HS-27A (cell line): ENCODE data around the gene SSR4.

Experiments
- DNase-seq: peaks from one replicate; pipeline ENCODE4 v3.0.0-alpha.2; 2012; ENCODE audit warnings: low read depth, missing footprints

Gene SSR4

DNA sequence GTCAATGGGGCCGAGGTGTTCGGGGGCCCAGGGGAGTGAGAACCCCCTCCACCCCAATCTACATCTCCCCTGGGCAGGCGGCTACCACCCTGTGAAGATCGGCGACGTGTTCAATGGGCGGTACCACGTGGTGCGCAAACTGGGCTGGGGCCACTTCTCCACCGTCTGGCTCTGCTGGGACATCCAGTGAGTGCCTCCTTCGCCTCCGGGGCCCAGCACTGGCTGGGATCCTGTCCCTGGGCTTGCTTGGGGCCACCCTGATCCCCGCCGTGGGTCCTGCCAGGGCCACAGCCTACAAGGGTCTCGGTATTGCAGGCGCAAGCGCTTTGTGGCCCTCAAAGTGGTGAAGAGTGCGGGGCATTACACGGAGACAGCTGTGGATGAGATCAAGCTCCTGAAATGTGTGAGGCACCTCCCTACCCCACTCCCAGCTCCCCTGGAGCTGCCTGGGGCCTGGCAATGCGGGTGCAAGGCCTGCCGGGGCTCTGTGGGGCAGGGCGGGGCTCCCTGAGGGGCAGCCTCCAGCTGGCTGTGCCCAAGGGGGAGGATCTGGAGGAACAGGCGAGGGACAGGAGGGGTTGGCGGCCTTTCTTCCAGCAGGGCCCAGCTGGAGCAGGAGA lies 12.9 kb upstream of the SSR4 start:
- DNase-seq, result no peak

DNA sequence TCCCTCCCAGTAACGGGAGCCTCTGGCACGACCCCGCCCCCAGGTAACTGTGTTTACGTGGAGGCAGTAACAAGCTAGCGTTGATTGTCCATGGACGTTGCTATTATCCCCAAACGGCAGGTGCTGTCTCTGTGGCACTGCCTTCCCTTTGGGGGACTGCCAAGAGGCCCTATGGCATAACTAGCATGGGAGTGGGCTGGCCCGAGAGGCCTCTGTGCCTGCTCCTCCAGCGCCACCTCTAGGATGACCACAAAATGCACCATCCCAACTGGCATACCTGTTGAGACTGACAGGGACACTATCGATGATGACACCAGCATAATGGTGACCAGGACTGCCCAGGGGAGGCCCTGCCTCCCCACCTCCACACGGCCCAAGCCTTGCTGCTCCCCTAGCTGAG lies 12.2 kb upstream of the SSR4 start:
- DNase-seq, result no peak

DNA sequence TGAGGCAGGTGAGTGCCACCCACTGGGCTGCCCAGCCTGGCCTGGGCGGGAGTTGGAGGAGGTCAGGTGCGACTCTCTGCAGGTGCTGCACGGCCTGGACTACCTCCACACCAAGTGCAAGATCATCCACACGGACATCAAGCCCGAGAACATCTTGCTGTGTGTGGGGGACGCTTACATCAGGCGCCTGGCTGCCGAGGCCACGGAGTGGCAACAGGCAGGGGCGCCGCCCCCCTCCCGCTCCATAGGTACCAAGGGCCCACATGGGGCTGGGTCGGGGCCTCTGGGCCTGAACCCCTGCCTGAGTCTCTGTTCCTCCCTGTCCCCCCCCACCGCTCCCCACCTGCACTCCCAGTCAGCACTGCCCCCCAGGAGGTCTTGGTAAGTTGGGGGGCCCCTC lies 11.6 kb upstream of the SSR4 start:
- no peak for DNase-seq

DNA sequence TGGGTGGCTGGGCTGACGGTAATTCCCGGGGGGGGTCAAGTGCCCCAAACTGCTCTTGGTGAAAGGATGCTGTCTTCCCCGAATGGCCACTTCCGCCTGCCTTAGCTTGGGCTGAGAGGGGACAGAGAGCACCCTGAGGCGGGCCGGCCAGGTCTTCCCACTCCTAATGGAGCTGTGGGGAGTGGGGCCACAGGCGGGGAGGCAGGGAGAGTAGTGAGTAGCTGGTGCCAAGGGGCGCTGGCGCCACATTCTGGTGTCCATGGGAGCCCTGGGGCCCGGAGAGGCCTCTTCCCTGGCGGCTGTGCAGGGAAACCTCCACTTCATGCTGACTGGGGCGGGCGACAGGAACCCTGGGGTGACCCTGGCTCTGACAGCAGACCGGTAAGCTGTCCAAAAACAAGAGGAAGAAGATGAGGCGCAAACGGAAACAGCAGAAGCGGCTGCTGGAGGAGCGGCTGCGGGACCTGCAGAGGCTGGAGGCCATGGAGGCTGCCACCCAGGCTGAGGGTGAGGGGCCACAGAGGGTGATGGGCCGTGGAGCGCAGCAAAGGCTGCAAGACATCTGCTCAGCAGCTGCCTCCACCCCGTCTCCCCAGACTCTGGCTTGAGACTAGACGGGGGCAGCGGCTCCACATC lies 11.0 kb upstream of the SSR4 start:
- DNase-seq, result no peak

DNA sequence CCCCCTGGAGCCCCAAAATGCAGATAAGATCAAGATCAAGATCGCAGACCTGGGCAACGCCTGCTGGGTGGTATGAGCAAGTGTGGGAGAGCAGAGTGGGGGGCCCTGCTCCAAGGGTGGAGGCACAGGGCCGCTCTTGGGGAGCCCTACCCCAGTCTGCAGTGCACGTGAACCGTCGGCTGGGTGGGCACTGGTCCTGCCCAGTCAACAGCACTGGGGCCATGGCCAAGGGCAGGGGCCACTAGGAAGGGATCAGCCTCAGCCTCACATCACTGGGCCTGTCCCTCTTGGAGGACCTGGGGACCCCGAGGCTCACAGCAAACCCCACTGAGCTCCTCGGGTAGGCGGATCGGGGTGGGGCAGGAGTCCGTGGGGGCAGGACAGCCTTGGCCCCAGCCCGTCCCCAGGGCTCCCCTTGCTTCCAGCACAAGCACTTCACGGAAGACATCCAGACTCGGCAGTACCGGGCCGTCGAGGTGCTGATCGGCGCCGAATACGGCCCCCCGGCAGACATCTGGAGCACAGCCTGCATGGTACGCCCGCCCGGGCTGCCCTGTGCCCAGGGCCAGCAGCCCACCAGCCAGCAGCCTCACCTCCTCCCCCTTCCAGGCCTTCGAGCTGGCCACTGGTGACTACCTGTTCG lies 10.0 kb upstream of the SSR4 start:
- DNase-seq, result no peak

DNA sequence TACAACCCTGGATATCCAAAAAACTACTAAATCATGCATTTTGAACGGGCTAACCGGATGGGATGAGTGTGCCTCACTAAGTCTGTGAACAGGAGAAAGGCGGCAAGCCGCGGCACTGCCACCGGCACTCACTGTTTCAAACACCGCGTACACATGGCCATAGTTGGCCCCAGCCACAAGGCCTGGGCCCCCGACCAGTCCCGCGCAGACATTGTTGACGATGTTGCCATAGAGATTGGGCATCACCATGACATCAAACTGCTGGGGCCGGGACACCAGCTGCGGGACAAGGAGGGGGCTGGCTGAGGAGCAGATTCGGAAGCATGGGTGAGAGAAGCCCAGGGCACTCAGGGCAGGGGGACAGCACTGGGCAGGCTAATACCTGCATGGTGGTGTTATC lies 7.8 kb upstream of the SSR4 start:
- no peak for DNase-seq

DNA sequence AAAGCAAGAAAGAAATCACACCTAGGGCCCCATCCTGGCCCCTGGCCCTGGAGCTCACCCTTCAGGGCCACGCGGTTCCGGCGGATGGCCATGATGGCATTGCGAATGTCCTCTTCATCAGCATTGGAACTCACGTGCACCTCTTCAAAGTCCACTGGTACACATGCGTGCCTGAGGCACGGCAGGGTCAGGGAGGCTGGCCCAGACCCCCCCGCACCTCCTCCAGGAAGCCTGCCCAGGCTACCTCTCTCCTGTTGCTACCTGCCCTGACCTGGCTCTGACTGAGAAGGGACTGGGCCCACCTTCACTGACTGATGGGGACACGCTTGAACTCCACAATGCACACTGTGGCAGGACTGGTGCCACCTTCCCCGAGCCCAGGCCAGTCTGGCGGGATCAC lies 4.8 kb upstream of the SSR4 start:
- no peak for DNase-seq

DNA sequence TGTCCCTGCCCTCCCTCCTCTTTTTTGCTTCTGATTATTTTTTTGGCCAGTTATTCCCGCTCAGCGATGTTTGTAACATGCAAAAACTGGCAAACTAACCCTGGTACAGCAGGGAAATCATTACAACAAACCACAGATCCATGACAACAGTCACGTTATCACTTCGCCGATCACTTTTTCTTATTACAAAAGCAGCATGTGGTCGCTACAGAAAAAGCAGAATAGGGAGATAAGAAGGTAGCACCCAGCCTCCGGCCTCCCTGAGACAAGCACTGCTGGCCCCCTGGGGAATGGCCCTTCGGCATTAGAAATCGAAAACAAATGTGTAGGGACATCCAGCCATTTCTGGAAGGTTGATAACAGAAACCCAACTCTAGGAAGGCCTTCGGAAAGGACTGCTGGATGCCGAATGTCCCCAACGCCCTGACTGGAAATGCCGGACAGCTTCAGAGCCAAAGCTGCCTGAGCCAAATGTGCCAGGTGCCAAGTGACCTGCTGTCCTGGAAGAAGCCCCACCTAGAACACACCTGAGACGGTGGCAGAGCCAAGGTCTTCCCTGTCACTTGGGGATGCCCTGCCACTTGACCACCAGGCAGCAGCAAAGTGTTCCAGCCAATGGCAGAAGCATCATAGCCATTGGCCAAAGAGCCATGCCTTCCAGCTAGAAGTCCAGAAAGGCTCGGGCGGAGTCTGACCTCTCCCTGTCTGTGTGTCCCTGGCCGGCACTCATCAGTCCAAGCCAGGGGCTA lies 3.2 kb upstream of the SSR4 start:
- DNase-seq, result no peak

DNA sequence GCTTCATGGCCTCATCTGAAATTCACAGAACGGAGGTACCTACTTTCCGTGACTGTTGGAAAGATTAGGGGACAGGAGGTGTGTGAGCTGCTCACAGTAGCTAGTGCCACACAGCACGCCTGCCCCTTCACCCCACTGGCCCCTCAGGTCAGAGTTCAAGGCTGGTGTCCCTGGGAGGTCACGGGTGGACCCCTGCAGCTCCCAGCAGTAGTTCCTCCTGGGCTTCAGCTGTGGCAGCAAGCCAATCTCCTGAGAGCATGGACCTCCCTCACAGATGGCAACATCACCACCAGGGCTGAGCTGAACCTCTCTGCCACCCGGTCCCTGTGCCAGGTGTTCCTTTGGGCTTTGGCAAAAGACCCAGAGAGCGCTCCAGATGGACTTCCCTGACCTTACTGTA lies 2.1 kb upstream of the SSR4 start:
- no peak for DNase-seq

DNA sequence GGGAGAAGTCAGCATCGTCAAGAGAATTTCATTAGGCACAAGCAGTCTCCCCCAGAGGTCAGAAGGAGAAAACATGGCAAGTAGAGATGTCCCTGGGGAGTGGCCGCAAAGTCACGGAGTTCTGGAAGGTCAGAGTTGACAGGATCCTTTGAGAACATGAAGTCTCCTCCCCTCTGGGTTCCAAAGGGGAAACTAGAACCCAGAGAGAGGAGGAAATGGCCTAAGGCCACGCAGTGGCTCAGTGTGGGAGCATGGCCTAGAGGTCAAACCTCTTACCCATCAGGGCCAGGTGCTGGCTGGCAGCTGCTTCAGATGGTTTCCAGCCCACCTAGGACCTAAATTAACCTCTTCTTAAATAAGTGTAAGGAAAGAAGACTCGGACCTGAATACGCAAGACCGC lies 1.2 kb upstream of the SSR4 start:
- no peak for DNase-seq

DNA sequence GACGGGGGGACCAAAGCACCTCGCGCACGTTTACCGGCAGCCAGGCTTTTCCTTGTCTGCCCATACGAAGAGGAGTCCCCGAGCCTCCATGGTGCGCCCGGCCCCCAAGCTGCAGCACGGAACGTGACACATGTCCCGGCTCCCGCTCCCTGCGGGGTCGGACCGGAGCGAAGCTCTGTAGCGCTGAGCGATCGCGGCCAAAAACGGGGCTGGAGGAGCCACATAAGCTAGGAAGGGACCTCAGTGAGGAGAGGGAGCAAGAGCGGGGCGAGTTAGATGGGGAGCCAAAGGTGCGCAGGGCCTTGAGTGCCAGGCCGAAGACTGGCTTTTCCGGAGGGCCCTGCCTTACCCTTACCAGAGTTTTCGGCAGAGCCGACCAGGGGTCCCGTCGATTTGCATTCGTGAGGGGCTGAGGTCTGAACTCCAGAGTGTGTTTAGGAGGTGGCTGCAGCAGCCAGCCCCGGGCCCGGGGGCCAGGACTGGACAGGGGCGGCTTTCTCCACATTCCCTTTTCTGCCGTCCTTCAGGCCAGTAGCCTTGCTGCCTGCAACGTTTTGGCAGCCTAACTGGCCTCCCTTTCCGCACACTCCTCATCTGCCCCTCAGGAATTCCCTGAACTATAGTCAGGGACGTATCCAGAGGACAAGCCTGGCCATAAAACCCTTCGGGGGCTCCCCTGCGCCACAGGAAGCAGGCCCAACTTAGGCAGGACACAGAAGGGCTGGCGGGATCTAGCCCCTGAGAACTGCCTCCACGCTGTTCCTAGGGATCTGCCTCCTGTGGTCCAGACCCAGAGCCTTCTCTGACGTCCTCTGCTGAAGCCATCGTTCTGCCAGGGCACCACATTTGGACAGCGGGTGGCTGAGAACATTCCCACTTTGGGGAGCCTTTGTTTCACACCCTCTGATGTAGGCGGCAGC lies 689 bp downstream of the SSR4 start:
- DNase-seq, result no peak

DNA sequence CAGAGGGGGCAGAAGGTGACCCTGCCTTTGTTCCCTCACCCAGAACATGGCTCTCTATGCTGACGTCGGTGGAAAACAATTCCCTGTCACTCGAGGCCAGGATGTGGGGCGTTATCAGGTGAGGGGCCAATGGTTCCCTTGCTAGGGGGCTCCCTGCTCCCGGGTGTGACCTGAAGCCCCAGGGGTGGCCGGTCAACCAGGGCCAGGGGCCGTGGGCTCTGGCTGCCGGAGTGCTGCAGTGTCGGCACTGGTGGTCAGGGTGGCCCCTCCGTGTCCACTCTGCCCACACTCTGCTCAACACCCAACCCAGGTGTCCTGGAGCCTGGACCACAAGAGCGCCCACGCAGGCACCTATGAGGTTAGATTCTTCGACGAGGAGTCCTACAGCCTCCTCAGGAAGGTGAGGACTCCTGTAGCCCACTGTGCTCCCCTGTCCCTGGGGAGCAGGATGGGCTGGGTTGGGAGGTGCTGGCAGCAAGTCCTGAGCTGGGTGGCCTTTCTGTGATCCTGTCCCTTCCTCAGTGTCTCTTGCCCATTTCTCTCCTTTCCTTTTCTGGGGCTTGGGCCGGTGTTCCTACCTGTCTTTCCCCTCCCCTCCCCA lies 3.0 kb downstream of the SSR4 start:
- no peak for DNase-seq

DNA sequence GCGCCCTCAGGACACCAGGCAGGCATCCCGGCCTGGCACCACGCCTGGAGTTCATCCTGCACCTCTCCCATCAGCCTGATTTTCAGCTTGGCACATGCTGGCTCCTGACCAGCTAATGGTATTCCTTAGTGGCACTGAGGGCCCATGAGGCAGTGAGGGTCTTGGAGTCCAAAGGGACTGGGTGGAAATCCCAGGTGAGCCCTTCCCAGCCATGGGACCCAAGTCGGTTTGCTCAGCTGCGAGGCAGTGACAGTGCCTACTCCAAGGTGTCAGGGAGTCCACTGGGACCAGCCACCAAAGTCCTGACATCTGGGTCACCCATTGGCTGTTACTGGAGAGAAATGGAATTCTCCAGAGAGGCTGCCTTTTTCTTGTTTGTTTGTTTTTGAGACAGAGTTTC lies 4.9 kb downstream of the SSR4 start:
- no peak for DNase-seq

DNA sequence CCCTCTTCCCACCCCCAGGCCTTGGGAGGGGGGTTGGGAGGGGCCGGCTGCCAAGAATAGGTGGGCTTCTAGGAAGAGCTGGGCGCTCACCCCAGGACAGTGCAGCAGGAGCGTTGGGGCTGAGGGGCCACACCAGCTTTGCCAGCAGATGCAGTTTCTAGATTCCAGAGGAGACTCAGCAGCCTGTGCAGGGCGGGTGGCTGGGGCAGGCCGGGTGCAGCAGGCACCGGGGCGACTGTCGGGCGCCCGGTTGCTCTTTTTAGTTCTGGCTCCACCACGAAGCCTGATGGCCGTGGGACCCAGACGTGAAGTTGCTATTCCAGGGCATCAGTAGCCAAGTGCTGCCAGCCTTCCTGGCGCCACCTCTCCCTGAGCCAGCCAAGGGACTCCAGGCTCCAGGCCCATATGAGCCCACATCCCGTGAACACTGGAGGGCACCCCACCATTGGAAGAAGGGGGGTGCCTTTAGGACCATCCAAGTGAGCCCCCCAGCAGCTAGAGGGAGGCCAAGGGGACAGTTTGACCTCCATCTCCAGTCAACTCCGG lies 5.8 kb downstream of the SSR4 start:
- DNase-seq, result no peak

DNA sequence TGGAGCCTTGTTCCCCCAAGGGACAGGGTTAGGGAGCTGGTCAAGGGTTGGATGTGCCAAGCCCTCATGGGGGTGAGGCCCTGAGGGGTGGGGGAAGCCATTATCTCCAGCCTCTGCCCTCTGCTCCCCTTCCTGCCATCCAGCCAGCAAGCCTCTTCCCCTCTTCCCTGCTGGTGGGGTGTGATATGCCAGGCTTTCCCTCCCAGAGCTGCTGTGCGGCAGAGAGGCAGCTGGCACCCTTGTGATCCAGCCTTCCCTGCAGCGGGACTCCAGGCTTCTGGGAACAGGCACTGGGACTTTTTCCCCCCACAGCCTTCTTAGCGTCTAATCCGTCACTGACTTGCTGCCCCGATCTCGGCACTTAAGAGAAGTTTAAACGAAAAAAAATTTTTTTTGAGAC lies 6.3 kb downstream of the SSR4 start:
- no peak for DNase-seq

DNA sequence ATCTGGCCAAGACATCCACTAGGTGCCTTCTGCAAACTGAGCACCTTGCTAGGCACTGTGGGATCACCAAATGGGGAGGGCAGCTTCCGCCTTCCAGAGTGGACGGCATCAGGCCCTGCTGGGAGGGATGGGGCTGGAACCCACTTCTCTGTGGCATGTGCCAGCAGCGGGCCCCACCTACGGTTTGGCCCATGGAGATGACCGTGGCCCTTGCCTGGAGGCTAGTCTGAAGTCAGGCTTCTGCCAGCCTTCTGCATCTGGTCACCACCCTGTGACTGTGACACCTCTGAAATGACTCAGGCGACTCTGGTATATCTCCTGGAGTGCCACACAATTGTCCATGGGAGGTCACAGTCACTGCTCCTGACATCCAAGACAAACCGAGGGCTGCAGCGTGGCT lies 7.2 kb downstream of the SSR4 start:
- DNase-seq, result no peak

DNA sequence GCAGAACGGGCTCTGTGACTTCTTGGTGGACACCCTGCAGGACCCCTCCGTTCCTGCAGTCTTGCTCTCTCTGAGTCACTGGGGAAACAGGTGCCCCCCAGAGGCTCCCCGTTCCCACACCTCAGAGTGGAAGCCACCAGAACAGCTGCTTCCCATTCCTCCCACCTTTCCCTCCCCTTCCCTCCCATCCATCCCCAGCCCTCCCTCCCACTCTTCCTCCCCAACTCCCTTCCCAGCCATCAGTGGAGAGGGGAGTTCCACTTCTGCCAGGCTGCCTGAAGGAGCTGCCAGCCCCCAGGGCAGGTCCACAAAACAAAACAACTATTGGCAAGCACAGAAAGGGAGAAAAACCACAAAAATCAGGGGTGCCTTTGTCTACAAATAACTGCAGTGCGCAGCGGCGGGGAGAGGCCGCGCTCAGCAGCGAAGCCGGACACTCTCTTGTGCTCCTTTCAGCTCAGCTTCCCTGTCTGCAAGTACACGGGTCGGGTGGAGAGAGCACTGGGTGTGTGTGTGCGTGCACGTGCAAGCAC lies 8.1 kb downstream of the SSR4 start:
- no peak for DNase-seq

DNA sequence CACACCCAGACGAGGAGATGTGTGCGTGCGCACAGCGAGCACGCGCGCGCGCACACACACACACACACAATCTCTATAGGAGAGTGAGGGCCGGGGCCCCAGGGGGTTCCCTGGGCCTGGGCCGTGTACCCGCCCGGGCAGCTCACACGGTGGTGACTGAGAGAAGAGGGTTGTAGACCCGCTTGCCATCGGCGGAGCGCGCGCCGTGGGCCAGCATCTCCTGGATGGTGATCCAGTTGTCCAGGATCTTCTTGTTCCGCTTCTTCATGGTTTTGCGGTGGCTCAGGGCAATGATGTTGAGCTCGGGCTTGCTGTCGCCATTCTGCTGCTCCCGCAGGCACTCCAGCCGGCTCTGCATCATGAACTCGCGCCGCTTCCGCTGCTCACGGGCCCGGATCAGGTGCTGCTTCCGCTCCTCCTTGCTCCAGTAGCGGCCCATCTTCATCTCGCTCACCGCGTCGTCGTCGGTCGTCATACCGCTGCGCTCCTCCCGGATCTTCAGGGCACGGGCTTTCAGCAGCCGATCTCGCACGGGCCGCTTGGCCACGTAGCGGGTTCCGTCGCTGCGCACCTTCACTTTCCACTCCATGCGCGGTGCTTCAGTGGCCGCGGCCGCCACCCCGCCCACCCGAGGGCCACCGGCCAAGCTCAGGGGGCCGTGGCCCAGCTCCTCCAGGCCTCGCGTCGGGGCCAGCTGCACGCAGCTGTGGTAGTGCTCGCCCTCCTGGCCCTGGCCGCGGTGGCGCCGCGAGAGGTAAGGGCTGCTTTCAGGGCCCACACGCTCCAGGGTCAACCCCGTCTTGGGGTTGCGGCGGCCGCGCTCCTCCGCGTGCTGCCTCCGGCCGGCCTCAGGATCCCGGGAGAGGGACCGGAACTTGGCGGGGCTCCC lies 9.0 kb downstream of the SSR4 start:
- DNase-seq, result no peak

DNA sequence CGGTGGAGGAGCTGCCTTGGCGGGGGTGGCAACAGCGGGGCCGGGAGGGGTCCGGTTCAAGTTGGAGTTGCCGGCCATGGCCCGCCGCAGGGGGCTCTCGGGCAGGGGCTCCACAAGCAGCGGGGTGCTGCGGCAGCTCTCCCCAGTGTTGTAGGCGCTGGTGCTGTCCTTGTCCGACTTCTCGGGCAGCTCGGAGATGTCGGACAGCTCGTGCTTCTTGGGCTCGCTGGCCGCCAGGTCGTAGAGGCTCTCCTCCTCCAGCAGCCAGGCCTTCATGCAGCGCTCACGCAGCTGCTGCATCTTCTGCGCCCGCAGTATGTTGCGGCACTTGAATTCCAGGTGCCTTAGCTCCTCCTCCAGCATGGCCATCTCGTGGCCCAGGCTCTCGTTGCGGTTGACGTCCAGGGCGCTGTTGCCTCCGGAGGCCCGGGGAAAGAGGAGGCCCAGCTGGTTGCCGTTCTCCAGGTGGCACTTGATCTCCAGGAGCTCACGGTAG lies 9.7 kb downstream of the SSR4 start:
- no peak for DNase-seq

DNA sequence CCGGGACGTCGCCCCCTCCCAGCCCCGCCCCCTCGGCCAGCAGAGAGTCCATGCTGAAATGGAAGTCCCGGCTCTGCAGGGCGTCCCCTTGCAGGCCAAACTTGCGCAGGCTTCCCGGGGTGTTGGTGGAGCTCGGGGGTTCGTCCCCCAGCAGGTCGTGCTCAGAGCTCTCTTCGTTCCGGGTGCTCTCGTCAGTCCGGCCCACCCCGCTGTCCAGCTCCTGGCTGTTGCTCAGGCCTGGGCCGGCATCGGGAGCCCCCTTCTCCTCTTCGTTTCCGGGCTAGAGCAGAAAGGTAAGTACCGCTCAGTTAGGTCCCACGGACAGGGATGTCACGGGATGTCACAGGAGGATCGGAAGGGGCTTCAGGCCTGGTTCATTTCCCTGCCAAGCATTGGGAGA lies 10.2 kb downstream of the SSR4 start:
- DNase-seq, result no peak
